ENCODE data around the gene WFDC12. TPM values are rescaled to one million over a fixed set of nuclear protein-coding genes. Genes with fewer than 3 reads are reported as not detected.

WFDC12 gene
- total RNA-seq, 1 experiment from 2014 or later = not detected

DNA sequence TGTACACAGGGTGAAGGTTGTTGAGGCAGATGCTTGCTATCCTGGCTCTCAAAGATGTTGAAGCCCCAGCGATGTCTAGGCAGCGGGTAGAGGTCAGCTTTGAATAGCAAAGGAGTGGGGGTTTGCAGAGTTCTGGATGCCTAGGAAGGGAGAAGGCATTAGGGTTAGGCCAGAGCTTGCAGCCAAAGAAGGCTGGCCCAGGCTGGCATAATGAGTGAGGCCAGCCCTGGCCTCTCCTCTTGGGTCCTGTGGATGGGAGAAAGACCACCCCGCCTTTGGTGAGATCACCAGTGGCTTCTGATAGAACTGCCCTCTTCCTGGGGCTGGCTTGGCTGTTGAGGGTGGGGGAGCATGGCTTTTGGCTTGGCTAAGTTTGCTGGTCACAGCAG is 8.9 kb downstream of the WFDC12 start:
- DNase-seq (ENCODE audit: low read depth) = no peak

DNA sequence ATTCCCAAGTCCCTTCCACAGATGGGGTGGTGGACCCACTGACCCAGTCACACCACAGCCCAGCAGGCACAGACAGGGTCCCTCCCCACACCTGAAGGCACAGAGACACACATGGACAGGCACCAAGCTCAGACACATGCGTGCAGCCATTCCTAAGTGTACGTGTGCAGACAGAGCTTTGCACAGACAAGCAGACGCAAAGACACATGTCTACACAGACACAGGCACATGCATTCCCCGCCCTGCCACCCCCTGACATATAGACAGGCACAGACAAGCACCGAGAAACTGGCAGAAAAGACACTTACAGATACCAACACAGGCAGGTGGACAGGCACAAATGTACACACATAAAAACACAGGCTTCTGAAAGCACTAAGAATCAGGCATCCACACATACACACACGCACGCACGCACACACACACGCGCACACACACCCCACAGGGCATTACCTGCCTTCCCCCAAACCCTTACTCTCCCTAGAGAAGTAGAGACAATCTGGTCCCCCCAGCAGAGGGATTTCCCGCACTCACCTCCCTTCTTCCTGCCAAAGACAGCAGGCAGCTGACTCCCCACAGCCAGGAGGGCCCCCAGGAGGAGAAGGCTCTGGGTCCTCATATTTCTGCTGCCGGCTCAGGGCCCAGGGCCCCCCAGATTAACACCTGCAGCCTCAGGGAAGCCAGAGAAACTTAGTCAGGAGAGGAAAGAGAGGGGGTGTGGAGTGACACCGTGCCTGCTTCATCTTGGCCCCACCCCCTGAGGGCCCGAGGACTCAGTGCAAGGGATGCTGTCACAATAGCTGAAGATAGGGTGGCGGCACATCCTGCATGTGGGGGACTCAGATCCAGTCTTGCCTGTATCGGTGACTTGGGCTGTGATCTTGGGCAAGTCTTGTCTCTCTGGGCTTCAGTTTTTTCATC is 9.5 kb downstream of the WFDC12 start, which contains the start of gene WFDC5:
Gene WFDC5 (minus strand): TSS at position 710 of the 921 bp plus-strand sequence. CDS start 91 bp downstream, at position 619.
- DNase-seq (ENCODE audit: low read depth) = no peak

DNA sequence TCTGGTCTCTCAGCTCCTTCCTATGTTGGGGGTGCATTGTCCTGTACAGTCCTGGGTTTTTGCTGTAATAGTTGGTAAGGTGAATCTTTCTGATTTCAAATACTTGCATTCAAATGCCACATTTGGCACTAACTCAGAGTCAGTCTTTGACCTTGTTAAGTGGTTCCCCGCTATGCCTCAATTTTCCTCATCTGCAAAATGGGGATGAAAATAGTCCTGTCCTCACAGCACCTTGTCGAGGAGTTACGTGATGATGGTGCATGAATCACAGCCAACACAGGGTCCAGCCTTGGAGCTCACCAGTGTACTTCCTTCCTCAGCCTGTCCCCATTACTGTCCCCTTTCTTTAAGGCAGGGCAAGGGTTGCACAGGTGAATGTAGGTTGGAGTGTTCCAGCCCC is 10.4 kb downstream of the WFDC12 start:
- DNase-seq (ENCODE audit: low read depth) = no peak

DNA sequence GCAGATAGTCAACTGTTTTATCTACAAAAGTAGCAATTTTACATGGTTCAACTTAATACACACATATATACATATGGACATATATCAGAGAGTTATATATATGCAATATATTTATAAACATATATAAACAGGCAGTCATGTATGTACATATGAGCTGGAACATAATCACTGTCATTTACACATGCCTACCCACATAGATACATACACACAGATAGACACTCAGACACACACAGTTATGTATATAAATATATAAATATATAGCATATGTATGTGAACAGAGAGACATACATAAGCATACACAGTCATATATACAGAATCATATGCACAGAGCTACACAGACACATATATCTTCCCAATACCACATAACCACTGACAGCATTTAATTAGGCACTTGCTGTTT is 11.5 kb downstream of the WFDC12 start:
- no peak for DNase-seq (ENCODE audit: low read depth)

DNA sequence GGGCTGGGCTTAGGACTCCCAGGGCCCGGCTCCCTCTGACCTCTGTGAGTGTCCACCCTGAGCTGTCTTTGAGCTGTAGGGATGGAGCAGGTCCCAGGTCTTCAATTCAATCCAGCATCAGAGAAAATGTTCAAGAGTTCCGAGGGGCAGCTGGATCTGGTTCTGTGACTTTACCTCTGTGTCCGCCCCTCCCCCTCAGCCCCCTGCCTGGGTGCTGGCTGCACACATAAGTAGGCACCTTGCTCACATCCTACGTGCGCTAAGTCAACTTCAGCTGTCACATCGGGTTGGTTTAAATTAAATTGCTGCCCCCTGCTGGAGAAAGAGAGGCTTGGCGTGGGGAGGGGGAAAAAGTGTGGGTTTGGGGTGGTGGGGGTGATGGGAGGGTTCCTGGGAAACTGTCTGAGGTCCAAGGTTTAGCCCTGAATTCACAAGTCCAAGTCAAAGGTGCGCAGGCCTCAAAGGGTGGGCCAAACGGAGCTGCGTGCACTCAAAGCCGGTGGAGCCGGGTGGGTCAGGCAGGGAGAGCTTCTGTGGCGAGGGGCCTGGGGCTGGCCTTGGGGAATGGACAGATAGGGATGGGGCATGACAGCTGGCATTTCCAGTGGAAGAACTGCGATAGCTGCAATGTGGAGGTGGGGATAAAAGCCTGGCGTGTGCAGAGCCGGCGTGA is 12.3 kb downstream of the WFDC12 start:
- DNase-seq (ENCODE audit: low read depth) = no peak

DNA sequence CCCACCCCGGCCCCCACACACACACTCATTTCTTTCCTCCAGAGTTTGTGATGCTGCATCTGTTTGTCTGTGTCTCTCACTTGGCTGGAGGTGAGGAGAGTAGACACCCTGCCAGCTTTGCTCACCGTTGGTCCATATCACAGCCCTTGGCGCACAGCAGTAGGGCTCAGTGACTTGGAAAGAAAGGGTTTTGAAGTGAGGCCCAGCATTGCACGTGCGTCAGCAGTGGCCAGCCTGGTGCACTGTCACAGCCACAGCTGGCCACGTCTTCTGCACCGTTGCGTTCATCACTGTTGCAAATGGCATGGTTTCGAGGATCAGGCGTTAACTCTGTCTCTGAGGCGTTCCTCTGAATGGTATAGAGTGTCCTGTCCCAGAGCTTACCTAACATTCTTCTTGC is 13.0 kb downstream of the WFDC12 start:
- DNase-seq (ENCODE audit: low read depth) = no peak

DNA sequence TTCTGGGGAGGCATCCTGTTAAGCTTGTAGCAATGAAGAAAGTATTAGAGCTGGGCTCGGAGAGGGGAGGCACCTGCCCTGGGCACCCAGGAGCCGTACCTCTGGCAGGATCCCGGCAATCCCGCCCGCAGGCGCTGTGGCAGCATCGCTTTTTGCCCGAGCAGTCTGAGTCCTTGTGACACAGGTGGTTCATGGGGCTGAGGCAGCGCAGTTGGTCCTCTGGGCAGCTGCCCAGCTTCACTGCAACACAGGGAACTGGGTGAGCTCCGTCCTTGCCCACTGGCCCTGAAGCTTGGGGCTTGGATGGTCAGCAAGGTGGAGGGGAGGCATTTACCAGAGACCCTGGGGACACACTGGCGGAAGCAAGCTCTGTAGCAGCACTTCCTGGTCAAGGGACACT is 14.0 kb downstream of the WFDC12 start:
- no peak for DNase-seq (ENCODE audit: low read depth)

DNA sequence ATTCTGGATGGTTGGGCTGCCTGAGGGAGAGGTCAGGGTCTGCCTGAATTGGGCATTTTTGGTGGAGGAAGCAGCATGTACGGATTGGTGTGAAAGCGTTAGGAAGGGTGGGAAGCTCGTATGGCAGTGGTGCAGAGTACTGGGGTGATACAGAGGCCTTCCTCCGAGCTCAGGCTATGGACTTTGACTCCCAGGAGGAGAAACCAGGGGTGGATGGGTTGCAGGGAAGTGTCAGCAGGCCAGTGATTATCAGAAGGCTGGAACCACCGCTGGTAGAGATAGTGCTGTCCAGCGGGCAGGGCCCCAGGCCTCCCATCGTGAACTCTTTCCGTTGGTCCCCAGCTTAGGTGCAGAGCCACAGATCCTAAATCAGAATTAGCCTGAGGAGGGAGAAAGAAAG is 14.6 kb downstream of the WFDC12 start:
- DNase-seq (ENCODE audit: low read depth) = no peak

DNA sequence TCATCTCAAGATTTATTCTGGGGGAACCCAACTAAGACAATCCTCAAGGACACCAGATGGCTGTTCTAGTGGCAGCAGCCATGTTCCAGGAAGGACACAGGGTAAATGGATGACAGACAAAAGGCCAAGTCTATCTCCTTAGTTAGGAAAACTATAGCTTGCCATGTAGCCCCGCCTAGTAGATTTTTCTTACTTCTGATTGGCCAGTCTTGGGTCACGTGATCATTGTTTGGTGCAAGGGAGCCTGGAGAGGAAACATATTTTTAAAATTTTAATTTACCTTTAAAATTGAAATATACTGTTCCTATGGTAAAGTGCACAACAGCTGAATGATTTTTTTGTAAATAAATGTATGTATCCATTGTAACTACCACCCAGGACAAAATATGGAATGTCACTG is 18.9 kb downstream of the WFDC12 start:
- no peak for DNase-seq (ENCODE audit: low read depth)

DNA sequence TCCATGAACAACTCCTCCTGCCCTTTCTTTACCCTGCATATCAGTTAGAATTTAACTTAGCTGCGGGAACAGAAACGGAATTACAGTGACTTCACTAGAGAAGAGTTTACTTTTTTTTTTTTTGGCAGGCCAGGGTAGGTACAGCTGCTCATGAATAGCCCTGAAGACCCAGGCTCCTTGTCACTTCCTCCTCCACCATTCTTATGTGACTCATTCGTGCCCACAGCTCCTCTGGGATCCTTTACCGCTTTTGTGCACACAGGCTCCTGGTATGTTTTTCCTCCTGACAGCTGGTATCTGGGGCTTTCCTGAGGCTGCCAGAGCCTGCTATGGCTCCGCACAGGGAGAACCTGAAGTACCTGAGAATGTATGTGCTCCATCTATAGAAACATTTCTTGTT is 19.5 kb downstream of the WFDC12 start:
- peak; percentile 92 for DNase-seq (ENCODE audit: low read depth)

DNA sequence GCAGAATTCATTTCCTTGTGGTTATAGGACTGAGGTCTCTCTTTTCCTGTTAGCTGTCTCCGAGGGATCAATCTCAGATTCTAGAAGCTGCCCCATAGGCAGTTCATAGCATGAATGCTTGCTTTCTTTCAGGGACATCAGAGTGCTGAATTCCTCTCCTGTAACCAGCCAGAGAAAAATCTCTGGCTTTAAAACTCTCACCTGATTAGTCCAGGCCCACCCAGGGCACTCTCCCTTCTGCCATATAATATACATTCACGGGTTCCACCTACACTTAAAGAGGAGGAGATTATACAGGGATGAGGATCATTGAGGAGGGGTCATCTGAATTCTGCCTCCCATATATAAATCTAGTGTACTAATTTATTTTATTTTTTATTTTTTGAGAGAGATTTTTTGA is 21.2 kb downstream of the WFDC12 start:
- no peak for DNase-seq (ENCODE audit: low read depth)

DNA sequence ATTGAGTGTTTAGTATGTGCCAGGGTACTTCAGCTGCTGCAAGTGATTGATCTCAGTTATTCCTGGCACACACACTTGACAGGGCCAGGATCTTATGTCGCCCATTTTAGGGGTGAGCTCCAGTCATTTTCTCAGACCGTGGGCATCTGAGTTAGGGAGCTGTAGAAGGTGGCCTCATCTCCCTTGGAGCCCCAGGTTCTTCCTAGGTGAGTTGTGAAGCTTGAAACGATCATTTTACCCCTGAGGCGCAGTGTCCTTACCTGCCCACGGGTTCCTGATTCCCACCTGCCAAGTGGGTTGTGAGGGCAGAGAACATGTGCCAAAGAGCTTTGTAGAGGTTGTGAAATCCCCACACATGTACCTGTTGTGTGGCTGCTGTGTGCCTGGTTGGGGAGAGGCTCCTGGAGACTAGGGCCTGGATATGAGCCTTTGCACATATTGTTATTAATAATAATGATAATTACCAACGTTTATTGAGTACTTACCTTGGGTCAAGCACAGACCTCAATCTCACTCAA is 22.9 kb downstream of the WFDC12 start:
- DNase-seq (ENCODE audit: low read depth) = no peak

DNA sequence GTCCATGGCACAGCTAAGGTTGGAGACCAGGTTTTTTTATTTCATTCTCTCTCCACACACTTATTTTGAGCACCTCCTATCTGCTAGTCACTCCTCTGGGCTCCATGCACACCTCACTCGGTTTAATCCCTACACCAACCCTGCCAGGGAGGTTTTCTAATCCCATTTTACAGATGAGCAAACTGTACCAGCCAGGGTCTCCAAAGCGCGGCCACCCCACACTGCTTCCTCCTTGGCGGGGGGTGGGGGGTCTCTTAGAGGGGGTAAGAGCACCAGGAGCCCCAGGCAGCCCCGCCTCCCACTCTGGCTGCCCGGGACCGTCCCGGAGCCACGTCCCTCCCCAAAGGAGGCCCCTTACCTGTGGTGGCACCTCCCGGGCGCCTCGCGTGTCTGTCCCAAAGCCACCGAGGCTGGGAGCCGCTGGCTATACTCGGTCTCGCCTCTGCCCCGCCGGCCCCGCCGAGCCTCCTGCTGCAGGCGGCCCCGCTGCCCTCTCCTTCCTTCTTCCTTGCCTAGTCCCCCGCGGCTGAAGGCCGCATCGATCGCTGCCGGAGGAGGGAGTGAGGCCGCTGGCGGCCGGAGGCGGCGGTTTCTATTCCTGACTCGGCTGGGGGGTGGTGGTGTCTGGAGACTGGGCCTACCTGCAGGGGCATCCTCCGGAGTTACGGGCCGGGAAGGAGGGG is 23.6 kb downstream of the WFDC12 start, which contains the start of gene KCNS1:
Gene KCNS1 (minus strand): TSS at position 565 of the 683 bp plus-strand sequence. CDS start 1,891 bp downstream, outside the sequence.
- DNase-seq (ENCODE audit: low read depth) = no peak

DNA sequence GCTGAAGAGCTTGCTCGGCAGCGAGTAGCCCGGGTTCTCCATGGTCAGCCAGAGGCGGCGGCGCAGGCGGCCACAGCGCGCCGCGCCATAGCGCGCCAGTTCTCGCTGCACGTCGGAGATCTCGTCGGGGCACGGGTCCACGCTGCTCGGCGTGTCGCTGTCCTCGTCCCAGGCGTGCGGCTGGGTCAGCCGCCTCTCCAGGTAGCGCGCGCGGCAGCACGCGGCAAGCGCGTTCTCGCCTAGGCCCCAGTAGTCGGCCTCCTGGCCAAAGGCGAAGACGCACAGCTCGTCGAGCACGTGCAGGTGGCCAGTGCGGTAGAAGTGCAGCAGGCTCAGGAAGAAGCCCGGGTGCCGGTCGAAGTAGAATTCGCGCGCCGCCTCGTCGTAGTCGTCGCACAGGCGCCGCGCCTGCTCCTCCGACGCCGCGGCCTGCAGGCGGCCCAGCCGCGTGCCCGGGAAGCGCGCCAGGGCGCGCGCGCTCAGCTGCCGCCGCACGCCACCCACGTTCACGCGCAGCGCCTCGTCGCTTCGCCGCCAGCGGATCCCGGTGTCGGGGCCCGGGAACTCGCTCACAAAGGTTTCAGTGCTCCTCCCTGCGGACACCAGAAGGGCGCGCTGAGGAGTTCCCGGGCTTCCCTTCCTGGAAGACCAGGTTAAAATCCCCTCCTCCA is 26.0 kb downstream of the WFDC12 start:
- DNase-seq (ENCODE audit: low read depth) = no peak

DNA sequence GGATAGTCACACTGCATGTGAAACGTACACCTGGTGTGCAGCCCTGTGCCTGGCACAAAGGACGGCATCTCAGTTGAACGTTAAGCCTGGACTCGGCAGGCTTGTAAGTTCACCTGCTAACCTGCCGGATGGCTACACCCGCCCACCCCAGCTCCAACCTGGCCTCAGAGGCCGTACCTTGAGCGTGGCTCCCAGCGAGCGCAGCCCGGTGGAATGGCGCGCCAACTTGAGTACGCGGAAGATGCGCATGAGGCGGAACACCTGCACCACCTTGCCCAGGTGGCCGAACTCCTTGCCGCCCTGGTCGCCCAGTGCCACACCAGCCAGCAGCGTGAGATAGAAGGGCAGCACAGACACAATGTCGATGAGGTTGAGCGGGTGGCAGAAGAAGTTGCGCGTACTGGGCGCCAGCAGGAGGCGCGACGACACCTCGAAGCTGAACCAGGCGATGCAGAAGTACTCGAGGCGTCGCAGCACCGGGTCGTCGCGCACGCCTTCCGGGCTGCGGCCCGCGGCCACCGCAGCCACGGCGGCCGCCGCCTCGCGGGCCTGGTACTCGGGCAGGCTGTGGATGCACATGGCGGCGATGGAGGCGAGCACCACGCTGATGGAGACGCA is 26.7 kb downstream of the WFDC12 start:
- DNase-seq (ENCODE audit: low read depth) = no peak

DNA sequence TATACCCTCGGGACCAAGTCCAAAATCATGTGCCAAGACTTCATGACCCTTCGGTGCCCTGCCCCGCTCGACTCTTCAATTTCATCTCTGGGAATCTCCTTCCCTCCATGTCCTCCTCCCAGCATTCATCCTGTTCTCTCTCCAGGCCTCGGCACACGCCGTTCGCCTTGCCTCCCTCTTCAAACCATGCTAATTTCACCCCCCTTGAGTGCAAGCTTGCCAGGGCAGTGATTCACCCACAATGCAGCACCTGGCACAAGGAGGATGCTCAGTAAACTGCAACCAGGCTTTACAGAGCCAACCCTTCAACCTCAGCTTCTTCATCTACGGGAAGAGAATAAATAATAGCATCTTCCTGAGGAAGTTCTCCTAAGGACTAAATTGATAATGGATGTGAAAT is 27.5 kb downstream of the WFDC12 start:
- DNase-seq (ENCODE audit: low read depth) = no peak

DNA sequence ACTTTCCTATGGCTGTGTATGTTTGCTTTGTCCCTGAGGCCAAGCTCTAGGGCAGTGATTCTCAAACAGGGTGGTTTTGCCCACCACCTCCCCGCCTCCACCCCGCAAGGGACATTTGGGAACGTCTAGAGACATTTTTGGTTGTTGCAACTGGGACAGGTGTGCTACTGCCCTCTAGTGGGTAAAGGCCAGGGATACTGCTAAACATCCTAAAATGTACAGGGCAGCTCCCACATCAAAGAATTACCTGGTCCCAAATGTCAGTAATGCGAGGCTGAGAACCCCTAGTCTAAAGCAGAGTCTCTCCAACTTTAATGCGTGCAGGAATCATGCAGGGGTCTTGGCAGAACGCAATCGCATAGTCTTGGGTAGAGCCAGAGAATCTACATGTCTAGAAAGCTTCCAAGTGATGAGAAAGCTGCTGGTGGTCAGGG is 28.4 kb downstream of the WFDC12 start:
- DNase-seq (ENCODE audit: low read depth) = peak; percentile 43

DNA sequence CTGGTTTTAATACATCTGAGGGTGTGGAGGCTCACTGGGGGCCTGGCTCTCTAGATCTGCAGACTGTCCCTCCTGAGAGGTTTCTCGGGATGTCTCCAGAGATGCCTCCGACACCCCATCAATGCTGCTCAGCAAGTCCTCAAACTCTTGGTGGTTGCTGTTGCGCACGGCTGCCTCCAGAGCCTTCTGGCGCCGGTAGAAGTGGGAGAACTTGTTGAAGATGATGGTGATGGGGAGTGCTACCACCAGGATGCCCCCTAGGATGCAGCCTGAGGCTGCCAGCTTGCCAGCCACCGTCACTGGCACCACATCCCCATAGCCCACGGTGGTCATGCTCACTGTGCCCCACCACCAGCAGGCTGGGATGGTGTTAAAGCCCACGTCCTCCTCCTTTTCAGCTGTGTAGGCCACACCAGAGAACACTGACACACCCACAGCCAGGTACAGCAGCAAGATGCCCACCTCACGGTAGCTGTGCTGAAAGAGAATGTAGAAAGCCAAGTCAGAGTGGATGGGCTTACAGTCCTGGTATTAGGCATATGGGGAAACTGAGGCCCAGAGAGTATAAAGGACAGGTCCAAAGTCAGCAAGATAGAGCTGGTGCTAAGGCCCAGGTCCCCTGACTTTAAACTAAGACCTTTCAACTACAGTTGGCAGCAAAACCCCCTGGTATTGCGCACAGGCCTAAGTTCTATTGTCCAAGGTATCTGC is 29.2 kb downstream of the WFDC12 start:
- DNase-seq (ENCODE audit: low read depth) = no peak

DNA sequence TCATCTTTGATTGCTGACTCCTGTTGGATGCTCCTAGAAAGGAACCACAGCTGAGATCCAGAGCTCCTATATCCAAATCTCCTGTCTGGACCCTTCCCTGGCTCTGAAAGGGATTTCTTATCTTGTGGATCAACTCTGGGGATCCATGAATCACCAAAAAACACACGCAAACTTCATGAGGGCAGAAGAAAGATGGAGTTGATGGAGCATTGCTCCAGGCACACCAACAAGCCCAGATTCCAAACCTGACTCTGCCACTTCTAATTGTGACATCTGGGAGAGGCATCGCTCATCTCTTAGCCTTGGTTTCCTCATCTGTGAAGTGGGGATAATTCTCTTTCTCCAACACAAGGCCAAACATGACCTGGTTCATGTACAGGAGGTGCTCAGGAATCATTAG is 30.1 kb downstream of the WFDC12 start:
- DNase-seq (ENCODE audit: low read depth) = no peak

DNA sequence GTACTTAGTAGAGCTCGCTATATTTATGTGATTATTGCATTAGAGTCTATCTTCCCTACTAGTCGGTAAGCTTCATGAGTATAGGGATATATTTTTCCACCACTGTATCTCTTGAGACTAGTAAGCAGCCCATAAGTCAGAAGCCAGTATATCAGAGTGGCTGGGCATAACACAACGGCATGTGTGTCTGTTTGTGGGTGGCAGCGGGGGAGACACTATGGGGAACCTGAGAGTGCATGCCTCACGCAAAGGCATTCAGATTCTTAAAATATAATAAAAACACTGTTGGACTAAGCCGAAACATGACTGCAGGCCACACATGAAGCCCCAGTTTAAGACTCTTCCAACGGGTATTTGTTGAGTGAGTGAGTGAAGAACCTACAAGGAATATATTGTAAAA is 31.4 kb downstream of the WFDC12 start:
- no peak for DNase-seq (ENCODE audit: low read depth)
